Measurements from ENCODE around the gene SETD2. TPM values are rescaled to one million over a fixed set of nuclear protein-coding genes. Genes with fewer than 3 reads are reported as not detected.
"Not testable (repeated sequence)": the region's sequence is repeated elsewhere in the genome, so short reads cannot be mapped to it uniquely, and the experiment has no call there.

SETD2 gene
- total RNA-seq, 1 donor from 2014 or later: 26.4 TPM

- TF ChIP-seq CTCF (IDR thresholded peaks at IDR 0.05; ENCODE audit: borderline replicate concordance): no peak
- H3K4me3 ChIP-seq: no peak overlapping the region
- no peaks in the 10 kb centered on the region for H3K9me3 ChIP-seq (replicated peaks)
- intact Hi-C loops (cut with micrococcal nuclease): no loop called here
- H3K4me1 ChIP-seq: peaks cover 61% of the 10 kb centered on the region
- no peak overlapping the region for H3K27ac ChIP-seq (replicated peaks)
- no peaks in the 10 kb centered on the region for H3K36me3 ChIP-seq
- DNase-seq: no peak
- H3K27me3 ChIP-seq (ENCODE audit: low read depth): no peaks in the 10 kb centered on the region
These were observed 18.6 kb downstream of the SETD2 start for GRCh38 chr3:47145272-47145671.

GRCh38 chr3:47143068-47143467 lies 20.8 kb downstream of the SETD2 start:
- intact Hi-C loops (cut with micrococcal nuclease): no loop called here
- H3K4me1 ChIP-seq: peaks cover 59% of the 10 kb centered on the region
- no peak for TF ChIP-seq CTCF (IDR thresholded peaks at IDR 0.05; ENCODE audit: borderline replicate concordance)
- no peak overlapping the region for H3K4me3 ChIP-seq
- H3K9me3 ChIP-seq (replicated peaks): no peaks in the 10 kb centered on the region
- DNase-seq: no peak
- H3K27ac ChIP-seq (replicated peaks): no peak overlapping the region
- H3K36me3 ChIP-seq: no peaks in the 10 kb centered on the region
- H3K27me3 ChIP-seq (ENCODE audit: low read depth): no peaks in the 10 kb centered on the region

- DNase-seq; H3K9me3 ChIP-seq (replicated peaks); H3K27me3 ChIP-seq (ENCODE audit: low read depth); intact Hi-C loops (cut with micrococcal nuclease); H3K36me3 ChIP-seq; H3K4me3 ChIP-seq; H3K27ac ChIP-seq (replicated peaks): not testable (repeated sequence)
- H3K4me1 ChIP-seq: peaks cover 60% of the 10 kb centered on the region
These were observed 21.4 kb downstream of the SETD2 start for GRCh38 chr3:47142536-47142935.

GRCh38 chr3:47140973-47141461 lies 22.9 kb downstream of the SETD2 start:
- intact Hi-C loops (cut with micrococcal nuclease); H3K9me3 ChIP-seq (replicated peaks); H3K36me3 ChIP-seq; DNase-seq; H3K4me3 ChIP-seq; H3K27ac ChIP-seq (replicated peaks); H3K27me3 ChIP-seq (ENCODE audit: low read depth): not testable (repeated sequence)
- peaks cover 74% of the 10 kb centered on the region for H3K4me1 ChIP-seq

- H3K4me1 ChIP-seq: peaks cover 74% of the 10 kb centered on the region
These were observed 23.4 kb downstream of the SETD2 start for GRCh38 chr3:47140553-47140952.

GRCh38 chr3:47134311-47134710 lies 29.6 kb downstream of the SETD2 start:
- Histone ChIP-seq H3K27ac (replicated peaks) (no peak overlapping the region), H3K4me1 (peaks cover 63% of the 10 kb centered on the region), H3K9me3 (replicated peaks) (no peaks in the 10 kb centered on the region), H3K36me3 (no peaks in the 10 kb centered on the region), H3K27me3 (ENCODE audit: low read depth) (no peaks in the 10 kb centered on the region), H3K4me3 (no peak overlapping the region)
- intact Hi-C loops (cut with micrococcal nuclease): no loop called here
- TF ChIP-seq CTCF (IDR thresholded peaks at IDR 0.05; ENCODE audit: borderline replicate concordance): no peak
- DNase-seq: no peak

More at GRCh38 chr3:47140553-47140952, 23.4 kb downstream of the SETD2 start:
- H3K27ac ChIP-seq (replicated peaks); H3K36me3 ChIP-seq; H3K9me3 ChIP-seq (replicated peaks); DNase-seq; H3K4me3 ChIP-seq; H3K27me3 ChIP-seq (ENCODE audit: low read depth); intact Hi-C loops (cut with micrococcal nuclease): not testable (repeated sequence)

- H3K27ac ChIP-seq (replicated peaks): no peak overlapping the region
- no peaks in the 10 kb centered on the region for H3K27me3 ChIP-seq (ENCODE audit: low read depth)
- no peak overlapping the region for H3K4me3 ChIP-seq
- DNase-seq: no peak
- no peak for TF ChIP-seq CTCF (IDR thresholded peaks at IDR 0.05; ENCODE audit: borderline replicate concordance)
- H3K4me1 ChIP-seq: peaks cover 68% of the 10 kb centered on the region
- no peaks in the 10 kb centered on the region for H3K36me3 ChIP-seq
- intact Hi-C loops (cut with micrococcal nuclease): no loop called here
- H3K9me3 ChIP-seq (replicated peaks): no peaks in the 10 kb centered on the region
These were observed 30.3 kb downstream of the SETD2 start for GRCh38 chr3:47133641-47134040.

Measured in left ventricle myocardium inferior (tissue), 1 donor.